GM12878 (cell line): Measurements from ENCODE around the gene TNFRSF8. TPM values are rescaled to one million over a fixed set of nuclear protein-coding genes. Genes with fewer than 3 reads are reported as not detected.

Experiments
- ATAC-seq: fragments of 200-7000 bp; cut with Tn5 transposase; 3 replicates; pipeline ENCODE4 v1.9.1; 2020; ENCODE audit warnings: mild to moderate bottlenecking, moderate library complexity
- BruUV-seq: library from RNA; stranded (reverse); fragments of 400-500 nt; replicated peaks from 2 replicates; lab custom pipeline; 2021; lab: Mats Ljungman, UMichigan
- CTCF ChIA-PET: fragments of 300-600 bp; sonication (Branson Sonifier 250); formaldehyde crosslinking; extraction: SDS; loops from one replicate; lab custom pipeline; 2021; ENCODE audit warnings: inconsistent platforms; lab: Yijun Ruan, JAX
- POLR2A ChIA-PET: fragments of 350-600 bp; formaldehyde crosslinking; extraction: SDS; loops from one replicate; lab custom pipeline; 2021; ENCODE audit warnings: inconsistent platforms; lab: Charles Lee
- RAD21 ChIA-PET: fragments of 300-600 bp; sonication (Branson Sonifier 250); formaldehyde crosslinking; loops from one replicate; lab custom pipeline; 2023; ENCODE audit warnings: antibody characterized with exemption; ENCODE audit not compliant: unreplicated experiment; lab: Charles Lee
- SMC1A ChIA-PET: fragments of 300-600 bp; sonication (Branson Sonifier 250); formaldehyde crosslinking; loops from one replicate; lab custom pipeline; 2023; ENCODE audit not compliant: unreplicated experiment, uncharacterized antibody; lab: Charles Lee
- DNase-seq: peaks from one replicate; pipeline ENCODE4 v3.0.0-alpha.2; 2011; ENCODE audit warnings: low read depth, low spot score
- FAIRE-seq: peaks from 3 replicates; lab custom pipeline; 2011; peaks lifted over from hg19 to GRCh38; lab: Jason Lieb, UNC
- H2AFZ ChIP-seq: 2 replicates; pipeline ENCODE4 v1.6.0; 2011; ENCODE audit warnings: low read depth, low read length, control low read depth; ENCODE audit not compliant: control insufficient read depth
- H3K27ac ChIP-seq: 2 replicates; pipeline ENCODE4 v1.5.1; 2011; ENCODE audit warnings: control low read depth; ENCODE audit not compliant: control insufficient read depth, insufficient read depth
- H3K27me3 ChIP-seq, 2 experiments: replicated peaks in 1 of 2; 2 replicates each; pipeline versions ENCODE4 v1.6.0 to v1.6.1; 2011; ENCODE audit warnings: low read length in 1 of 2; ENCODE audit not compliant: control insufficient read depth in 2 of 2, insufficient read depth in 2 of 2
- H3K36me3 ChIP-seq, 2 experiments: 2 replicates each; pipeline ENCODE4 v1.5.1; 2011; ENCODE audit warnings: low read length in 1 of 2; ENCODE audit not compliant: control insufficient read depth in 2 of 2, insufficient read depth in 2 of 2
- H3K4me1 ChIP-seq: 2 replicates; pipeline ENCODE4 v1.6.1; 2011; ENCODE audit warnings: mild to moderate bottlenecking, low read length, moderate library complexity, mixed read lengths; ENCODE audit not compliant: control insufficient read depth, insufficient read depth
- H3K4me2 ChIP-seq: 2 replicates; pipeline ENCODE4 v1.6.0; 2011; ENCODE audit warnings: control low read depth; ENCODE audit not compliant: control insufficient read depth, insufficient read depth
- H3K4me3 ChIP-seq: fragments of 200-600 bp; sonication (generic); 2 replicates; pipeline ENCODE4 v1.5.1; 2016
- H3K79me2 ChIP-seq: 2 replicates; pipeline ENCODE4 v1.6.0; 2011; ENCODE audit warnings: low read length; ENCODE audit not compliant: control insufficient read depth, insufficient read depth
- H3K9ac ChIP-seq: 2 replicates; pipeline ENCODE4 v1.8.0; 2011; ENCODE audit warnings: low read length, control low read depth, mixed read lengths; ENCODE audit not compliant: control insufficient read depth, insufficient read depth
- H3K9me3 ChIP-seq: replicated peaks from 3 replicates; pipeline ENCODE4 v1.5.1; 2011; ENCODE audit warnings: mild to moderate bottlenecking, low read length; ENCODE audit not compliant: control insufficient read depth, insufficient read depth
- H4K20me1 ChIP-seq: 2 replicates; pipeline ENCODE4 v1.6.0; 2011; ENCODE audit not compliant: control insufficient read depth, insufficient read depth
- BHLHE40 ChIP-seq, 2 experiments: fragments of 450-650 bp in 1 of 2; IDR thresholded peaks; 2 replicates each; pipeline ENCODE4 v1.6.1; 2011 to 2017; ENCODE audit warnings: low read depth in 2 of 2, borderline replicate concordance in 1 of 2, improper control_type of control experiment in 1 of 2, low read length in 1 of 2, mild to moderate bottlenecking in 1 of 2
- FOXM1 ChIP-seq: IDR thresholded peaks from 2 replicates; pipeline ENCODE4 v1.6.1; 2012; ENCODE audit warnings: low read depth, mild to moderate bottlenecking, inconsistent platforms, low read length, moderate library complexity
- HDGF ChIP-seq: fragments of 450-650 bp; IDR thresholded peaks from 2 replicates; pipeline ENCODE4 v1.6.1; 2016; ENCODE audit warnings: antibody characterized with exemption
- IKZF1 ChIP-seq: fragments of 450-650 bp; conservative IDR thresholded peaks from 2 replicates; pipeline ENCODE4 v1.6.1; 2017; ENCODE audit warnings: antibody characterized with exemption, mild to moderate bottlenecking
- MYC ChIP-seq: IDR thresholded peaks from 2 replicates; pipeline ENCODE4 v1.6.1; 2011; ENCODE audit warnings: mild to moderate bottlenecking, low read length, moderate library complexity, inconsistent platforms; ENCODE audit not compliant: insufficient read depth, insufficient replicate concordance, insufficient read length, severe bottlenecking
- NFIC ChIP-seq: IDR thresholded peaks from 2 replicates; pipeline ENCODE4 v1.6.1; 2012; ENCODE audit warnings: low read depth, mild to moderate bottlenecking, inconsistent platforms, low read length, moderate library complexity
- PAX8 ChIP-seq: fragments of 450-650 bp; IDR thresholded peaks from 2 replicates; pipeline ENCODE4 v1.6.1; 2017; ENCODE audit warnings: mild to moderate bottlenecking, moderate library complexity
- PML ChIP-seq: IDR thresholded peaks from 2 replicates; pipeline ENCODE4 v1.6.1; 2012; ENCODE audit warnings: low read length, inconsistent platforms
- POLR2A ChIP-seq: IDR thresholded peaks from 2 replicates; pipeline ENCODE4 v1.6.1; 2011; ENCODE audit warnings: low read depth, mild to moderate bottlenecking, low read length
- RAD51 ChIP-seq: fragments of 450-650 bp; IDR thresholded peaks from 2 replicates; pipeline ENCODE4 v1.6.1; 2016; ENCODE audit warnings: moderate library complexity, mild to moderate bottlenecking, inconsistent platforms
- SUZ12 ChIP-seq: fragments of 200-600 bp; sonication (generic); IDR thresholded peaks from one replicate; pipeline ENCODE4 v1.6.1; 2018; ENCODE audit warnings: antibody characterized with exemption, mild to moderate bottlenecking; ENCODE audit not compliant: unreplicated experiment
- TCF12 ChIP-seq: IDR thresholded peaks from 2 replicates; pipeline ENCODE4 v1.6.1; 2011; ENCODE audit warnings: low read depth, mild to moderate bottlenecking, low read length
- WGBS: methylation state at CpG from one replicate; pipeline ENCODE4 v1.1.6; 2016; ENCODE audit warnings: low lambda C conversion rate; ENCODE audit not compliant: insufficient replicate concordance, insufficient coverage; ENCODE audit errors: missing lambda C conversion rate; 5-methylcytosine and 5-hydroxymethylcytosine counted together
- in situ Hi-C: fragments of 300-500 bp; cut with MboI; formaldehyde crosslinking; loops from 9 replicates; pipeline ENCODE4 v1.14.3; 2018; ENCODE audit warnings: mixed read lengths
- intact Hi-C: fragments of 100-400 bp; cut with micrococcal nuclease; formaldehyde crosslinking; loops from one replicate; pipeline ENCODE4 v1.14.2; 2022; ENCODE audit not compliant: unreplicated experiment
- polyA plus RNA-seq, 11 experiments: library from polyadenylated mRNA; depleted of rRNA in 4 of 11; unstranded in 6 of 11; stranded (reverse) in 5 of 11; fragments of >200 nt; fragmentation: Nextera tagmentation in 4 of 11; fragmentation: Illumina TruSeq in 1 of 11; extraction: Ambion mirVana in 4 of 11; extraction: Trizol in 1 of 11; gene quantifications; 1 replicate in 1 of 11; 2 replicates in 10 of 11; pipeline versions ENCODE4 v1.2.1 to v1.2.3, GENCODE V29; 2011 to 2016; ENCODE audit warnings: inconsistent platforms in 2 of 11, missing spikeins in 2 of 11, low read depth in 1 of 11
- total RNA-seq, 4 experiments: library from RNA; depleted of rRNA in 3 of 4; stranded (reverse); fragments of >200 nt in 3 of 4; fragmentation: Illumina TruSeq in 1 of 4; extraction: Trizol in 1 of 4; gene quantifications; 2 replicates each; pipeline versions ENCODE4 v1.2.1 to v1.2.3, GENCODE V29; 2013 to 2021
- TF ChIP-seq, protein P1 (sequence below): fragments of 450-650 bp; formaldehyde crosslinking; IDR thresholded peaks from 2 replicates; pipeline ENCODE4 v1.5.0; 2022; ENCODE audit warnings: mild to moderate bottlenecking, missing genetic modification characterization
- TF ChIP-seq, protein P2 (sequence below): fragments of 450-650 bp; IDR thresholded peaks from 2 replicates; pipeline ENCODE4 v1.6.1; 2014; ENCODE audit warnings: mild to moderate bottlenecking
- TF ChIP-seq, protein P3 (sequence below): fragments of 450-650 bp; IDR thresholded peaks from 2 replicates; pipeline ENCODE4 v1.6.1; 2016; ENCODE audit warnings: mild to moderate bottlenecking
- TF ChIP-seq, protein P4 (sequence below): fragments of 450-650 bp; IDR thresholded peaks from 2 replicates; pipeline ENCODE4 v1.6.1; 2018; ENCODE audit warnings: mild to moderate bottlenecking, low read depth, moderate library complexity; ENCODE audit not compliant: partially characterized antibody

Gene TNFRSF8
- total and polyA plus RNA-seq, 10 of the 15 experiments (the other 5 are each of a cell fraction or from before 2014, with no cell fraction given), result 9.8 to 114 (median 58.8) TPM

DNA sequence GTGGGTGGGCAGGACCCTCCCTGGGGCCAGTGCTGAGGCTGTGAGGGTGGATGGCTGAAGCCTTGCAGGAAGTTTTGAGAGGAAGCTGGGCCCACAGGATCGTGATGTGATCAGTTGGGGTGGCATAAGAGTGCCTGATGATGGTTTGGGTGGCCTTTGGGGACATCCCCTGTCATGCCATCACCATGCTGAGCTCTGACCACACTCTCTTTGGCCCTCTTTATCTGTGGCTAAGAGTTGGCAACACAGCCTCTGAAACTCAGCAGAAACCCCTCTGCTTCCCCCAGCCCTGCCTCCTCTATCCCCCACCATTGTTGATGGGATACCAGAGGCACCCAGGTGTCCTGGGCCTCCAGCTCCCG lies 24.0 kb upstream of the TNFRSF8 start:
- TF ChIP-seq, protein P1, sequence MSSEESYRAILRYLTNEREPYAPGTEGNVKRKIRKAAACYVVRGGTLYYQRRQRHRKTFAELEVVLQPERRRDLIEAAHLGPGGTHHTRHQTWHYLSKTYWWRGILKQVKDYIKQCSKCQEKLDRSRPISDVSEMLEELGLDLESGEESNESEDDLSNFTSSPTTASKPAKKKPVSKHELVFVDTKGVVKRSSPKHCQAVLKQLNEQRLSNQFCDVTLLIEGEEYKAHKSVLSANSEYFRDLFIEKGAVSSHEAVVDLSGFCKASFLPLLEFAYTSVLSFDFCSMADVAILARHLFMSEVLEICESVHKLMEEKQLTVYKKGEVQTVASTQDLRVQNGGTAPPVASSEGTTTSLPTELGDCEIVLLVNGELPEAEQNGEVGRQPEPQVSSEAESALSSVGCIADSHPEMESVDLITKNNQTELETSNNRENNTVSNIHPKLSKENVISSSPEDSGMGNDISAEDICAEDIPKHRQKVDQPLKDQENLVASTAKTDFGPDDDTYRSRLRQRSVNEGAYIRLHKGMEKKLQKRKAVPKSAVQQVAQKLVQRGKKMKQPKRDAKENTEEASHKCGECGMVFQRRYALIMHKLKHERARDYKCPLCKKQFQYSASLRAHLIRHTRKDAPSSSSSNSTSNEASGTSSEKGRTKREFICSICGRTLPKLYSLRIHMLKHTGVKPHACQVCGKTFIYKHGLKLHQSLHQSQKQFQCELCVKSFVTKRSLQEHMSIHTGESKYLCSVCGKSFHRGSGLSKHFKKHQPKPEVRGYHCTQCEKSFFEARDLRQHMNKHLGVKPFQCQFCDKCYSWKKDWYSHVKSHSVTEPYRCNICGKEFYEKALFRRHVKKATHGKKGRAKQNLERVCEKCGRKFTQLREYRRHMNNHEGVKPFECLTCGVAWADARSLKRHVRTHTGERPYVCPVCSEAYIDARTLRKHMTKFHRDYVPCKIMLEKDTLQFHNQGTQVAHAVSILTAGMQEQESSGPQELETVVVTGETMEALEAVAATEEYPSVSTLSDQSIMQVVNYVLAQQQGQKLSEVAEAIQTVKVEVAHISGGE (CRISPR knock-in tag), result no peak
- TF ChIP-seq NFIC (no peak), RAD51 (no peak), TCF12 (no peak), PML (no peak), SUZ12 (no peak), HDGF (0 out of 2 replicates have a peak, but pooled peaks have one; percentile 3), PAX8 (no peak), FOXM1 (no peak), IKZF1 (no peak), MYC (no peak), BHLHE40 (IDR thresholded peaks at IDR 0.05; ENCODE audit: borderline replicate concordance in 1 of 2, low read depth in 2 of 2, low read length in 1 of 2) (0 out of 4 replicates have a peak, but pooled peaks of 1 of the 2 experiments have one; percentile 7), POLR2A (no peak)
- TF ChIP-seq, protein P2, sequence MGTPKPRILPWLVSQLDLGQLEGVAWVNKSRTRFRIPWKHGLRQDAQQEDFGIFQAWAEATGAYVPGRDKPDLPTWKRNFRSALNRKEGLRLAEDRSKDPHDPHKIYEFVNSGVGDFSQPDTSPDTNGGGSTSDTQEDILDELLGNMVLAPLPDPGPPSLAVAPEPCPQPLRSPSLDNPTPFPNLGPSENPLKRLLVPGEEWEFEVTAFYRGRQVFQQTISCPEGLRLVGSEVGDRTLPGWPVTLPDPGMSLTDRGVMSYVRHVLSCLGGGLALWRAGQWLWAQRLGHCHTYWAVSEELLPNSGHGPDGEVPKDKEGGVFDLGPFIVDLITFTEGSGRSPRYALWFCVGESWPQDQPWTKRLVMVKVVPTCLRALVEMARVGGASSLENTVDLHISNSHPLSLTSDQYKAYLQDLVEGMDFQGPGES, result no peak
- TF ChIP-seq, protein P3, sequence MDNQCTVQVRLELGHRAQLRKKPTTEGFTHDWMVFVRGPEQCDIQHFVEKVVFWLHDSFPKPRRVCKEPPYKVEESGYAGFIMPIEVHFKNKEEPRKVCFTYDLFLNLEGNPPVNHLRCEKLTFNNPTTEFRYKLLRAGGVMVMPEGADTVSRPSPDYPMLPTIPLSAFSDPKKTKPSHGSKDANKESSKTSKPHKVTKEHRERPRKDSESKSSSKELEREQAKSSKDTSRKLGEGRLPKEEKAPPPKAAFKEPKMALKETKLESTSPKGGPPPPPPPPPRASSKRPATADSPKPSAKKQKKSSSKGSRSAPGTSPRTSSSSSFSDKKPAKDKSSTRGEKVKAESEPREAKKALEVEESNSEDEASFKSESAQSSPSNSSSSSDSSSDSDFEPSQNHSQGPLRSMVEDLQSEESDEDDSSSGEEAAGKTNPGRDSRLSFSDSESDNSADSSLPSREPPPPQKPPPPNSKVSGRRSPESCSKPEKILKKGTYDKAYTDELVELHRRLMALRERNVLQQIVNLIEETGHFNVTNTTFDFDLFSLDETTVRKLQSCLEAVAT, result no peak
- TF ChIP-seq, protein P4, sequence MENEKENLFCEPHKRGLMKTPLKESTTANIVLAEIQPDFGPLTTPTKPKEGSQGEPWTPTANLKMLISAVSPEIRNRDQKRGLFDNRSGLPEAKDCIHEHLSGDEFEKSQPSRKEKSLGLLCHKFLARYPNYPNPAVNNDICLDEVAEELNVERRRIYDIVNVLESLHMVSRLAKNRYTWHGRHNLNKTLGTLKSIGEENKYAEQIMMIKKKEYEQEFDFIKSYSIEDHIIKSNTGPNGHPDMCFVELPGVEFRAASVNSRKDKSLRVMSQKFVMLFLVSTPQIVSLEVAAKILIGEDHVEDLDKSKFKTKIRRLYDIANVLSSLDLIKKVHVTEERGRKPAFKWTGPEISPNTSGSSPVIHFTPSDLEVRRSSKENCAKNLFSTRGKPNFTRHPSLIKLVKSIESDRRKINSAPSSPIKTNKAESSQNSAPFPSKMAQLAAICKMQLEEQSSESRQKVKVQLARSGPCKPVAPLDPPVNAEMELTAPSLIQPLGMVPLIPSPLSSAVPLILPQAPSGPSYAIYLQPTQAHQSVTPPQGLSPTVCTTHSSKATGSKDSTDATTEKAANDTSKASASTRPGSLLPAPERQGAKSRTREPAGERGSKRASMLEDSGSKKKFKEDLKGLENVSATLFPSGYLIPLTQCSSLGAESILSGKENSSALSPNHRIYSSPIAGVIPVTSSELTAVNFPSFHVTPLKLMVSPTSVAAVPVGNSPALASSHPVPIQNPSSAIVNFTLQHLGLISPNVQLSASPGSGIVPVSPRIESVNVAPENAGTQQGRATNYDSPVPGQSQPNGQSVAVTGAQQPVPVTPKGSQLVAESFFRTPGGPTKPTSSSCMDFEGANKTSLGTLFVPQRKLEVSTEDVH, result no peak
- H2AFZ ChIP-seq, result no peak overlapping the region
- WGBS, result 0% methylated on average over 2 of the region's 2 CpGs
- no peaks in the 10 kb centered on the region for H4K20me1 ChIP-seq
- H3K36me3 ChIP-seq, result no peaks in the 10 kb centered on the region; a peak in 1 of 4 replicates
- ChIA-PET SMC1A (interaction anchor here (0.7 to 7.0 kb wide), 16 partner anchors 9 to 129 kb away, joined by 3 to 97 read pairs (median 5); partner anchors contain the start of gene MIIP), POLR2A (interaction anchor here (0.8 to 5.5 kb wide), 17 partner anchors 8 to 129 kb away, joined by 3 to 57 read pairs (median 5); partner anchors contain the start of genes MFN2, MIIP and TNFRSF8), RAD21 (interaction anchor here (1.1 to 7.6 kb wide), 13 partner anchors 11 to 129 kb away, joined by 4 to 70 read pairs (median 11); partner anchors contain the start of genes MIIP and TNFRSF8), CTCF (interaction anchor here (0.6 to 5.5 kb wide), 12 partner anchors 9 to 59 kb away, joined by 3 to 53 read pairs (median 6); partner anchors contain the start of genes MFN2 and MIIP)
- no peak overlapping the region for H3K4me3 ChIP-seq
- BruUV-seq, result no TSS peak
- no peaks in the 10 kb centered on the region for H3K79me2 ChIP-seq
- in situ Hi-C loops (no loop called here), intact Hi-C loops (loop anchor here (2.0 kb wide), 1 partner anchor 20 kb away; the partner anchor contains the start of gene MIIP)
- peak; percentile 50 for ATAC-seq
- H3K9me3 ChIP-seq, result no peaks in the 10 kb centered on the region
- peaks cover 39% of the 10 kb centered on the region for H3K4me1 ChIP-seq
- H3K9ac ChIP-seq, result peak overlapping the region; percentile 65
- H3K27ac ChIP-seq, result peak overlapping the region; percentile 68
- H3K27me3 ChIP-seq, result no peaks in the 10 kb centered on the region
- no peak for DNase-seq
- peak overlapping the region; percentile 63 for H3K4me2 ChIP-seq
- no peak for FAIRE-seq
